DMS114 treated with DMSO at 0.1 percent for 48 hours (cell line): ENCODE measurements around the gene SPEM1.
A peak's percentile ranks its signal among the peaks of the same experiment; 100 is the strongest.

Source experiments
- DNase-seq: peaks from one replicate; lab custom pipeline; 2025; ENCODE audit not compliant: unreplicated experiment; lab: John Stamatoyannopoulos, UW

SPEM1 gene

GRCh38 chr17:7398612-7399011, 21.5 kb upstream of the SPEM1 start:
- DNase-seq = no peak

- DNase-seq = no peak
Observed at GRCh38 chr17:7403043-7403726, 16.9 kb upstream of the SPEM1 start.

- DNase-seq = no peak
Observed at GRCh38 chr17:7403727-7403976, 16.5 kb upstream of the SPEM1 start.

- DNase-seq = peak; percentile 97
Observed at GRCh38 chr17:7403977-7404736, 16.0 kb upstream of the SPEM1 start, which contains the start of gene TMEM256. Gene TMEM256, minus strand, starts transcription at chr17:7404097. Its CDS starts 13 bp downstream, at chr17:7404084.

- no peak for DNase-seq
Observed at GRCh38 chr17:7404737-7405349, 15.3 kb upstream of the SPEM1 start.

GRCh38 chr17:7405350-7406234, 14.5 kb upstream of the SPEM1 start:
- no peak for DNase-seq

GRCh38 chr17:7406235-7406825, 13.8 kb upstream of the SPEM1 start:
- DNase-seq = no peak

- DNase-seq = no peak
Observed at GRCh38 chr17:7407082-7407481, 13.0 kb upstream of the SPEM1 start.

GRCh38 chr17:7407485-7408251, 12.5 kb upstream of the SPEM1 start, which contains the start of gene NLGN2:
Gene NLGN2, plus strand, starts transcription at chr17:7407845. Its CDS starts 411 bp downstream, at chr17:7408256.
- no peak for DNase-seq

- DNase-seq = no peak
Observed at GRCh38 chr17:7408252-7408727, 11.8 kb upstream of the SPEM1 start.

- no peak for DNase-seq
Observed at GRCh38 chr17:7408863-7409262, 11.3 kb upstream of the SPEM1 start.

- no peak for DNase-seq
Observed at GRCh38 chr17:7409716-7410115, 10.4 kb upstream of the SPEM1 start.

- no peak for DNase-seq
Observed at GRCh38 chr17:7410634-7411426, 9.3 kb upstream of the SPEM1 start.

- DNase-seq = no peak
Observed at GRCh38 chr17:7411427-7411750, 8.7 kb upstream of the SPEM1 start.

- DNase-seq = no peak
Observed at GRCh38 chr17:7413346-7413985, 6.7 kb upstream of the SPEM1 start.

GRCh38 chr17:7414837-7415236, 5.3 kb upstream of the SPEM1 start:
- DNase-seq = no peak

- DNase-seq = no peak
Observed at GRCh38 chr17:7415784-7416183, 4.3 kb upstream of the SPEM1 start.

- no peak for DNase-seq
Observed at GRCh38 chr17:7416323-7416722, 3.8 kb upstream of the SPEM1 start.
